ENCODE data around the gene GLE1. TPM values are rescaled to one million over a fixed set of nuclear protein-coding genes. Genes with fewer than 3 reads are reported as not detected.

Gene GLE1
- total RNA-seq: 25.5 and 28.4 TPM in 2 replicates

GRCh38 chr9:128504485-128505413, at the start of gene GLE1:
GLE1 (plus strand) TSS chr9:128504719; CDS start chr9:128504806, 87 bp downstream.

GRCh38 chr9:128455849-128456612, 48.5 kb upstream of the GLE1 start, which contains the start of gene ODF2:
ODF2 (plus strand) TSS chr9:128456006; CDS start chr9:128456092, 86 bp downstream.

GRCh38 chr9:128552153-128552743, 47.7 kb downstream of the GLE1 start, which contains the start of gene SPTAN1:
SPTAN1 (plus strand) TSS chr9:128552587; CDS start chr9:128566741, 14,154 bp downstream.

Other genes starting within 250 kb of the GLE1 start
- gene GOLGA2, start 228.7 kb upstream of the GLE1 start, total RNA-seq: 56.6 and 64.2 TPM in 2 replicates
- 17.0 and 39.1 TPM in 2 replicates for gene SWI5, start 228.4 kb upstream of the GLE1 start, total RNA-seq
- gene TRUB2, start 182.3 kb upstream of the GLE1 start, total RNA-seq: 11.7 and 20.5 TPM in 2 replicates
- 35.4 and 44.9 TPM in 2 replicates for gene COQ4, start 181.9 kb upstream of the GLE1 start, total RNA-seq
- gene SLC27A4, start 164.2 kb upstream of the GLE1 start, total RNA-seq: 40.7 and 48.2 TPM in 2 replicates
- 24.1 and 29.1 TPM in 2 replicates for gene URM1, start 133.3 kb upstream of the GLE1 start, total RNA-seq
- gene CERCAM, start 83.9 kb upstream of the GLE1 start, total RNA-seq: 57.5 and 64.2 TPM in 2 replicates
- 31.4 and 34.7 TPM in 2 replicates for gene ODF2, start 48.7 kb upstream of the GLE1 start, total RNA-seq
- gene SPTAN1, start 47.9 kb downstream of the GLE1 start, total RNA-seq: 147 and 175 TPM in 2 replicates
- 103 and 105 TPM in 2 replicates for gene DYNC2I2, start 152.1 kb downstream of the GLE1 start, total RNA-seq
- gene SET, start 184.5 kb downstream of the GLE1 start, total RNA-seq: 311 and 341 TPM in 2 replicates
- gene PKN3, start 197.8 kb downstream of the GLE1 start, total RNA-seq: 5.8 and 6.3 TPM in 2 replicates
- 143 and 144 TPM in 2 replicates for gene ZDHHC12, start 219.4 kb downstream of the GLE1 start, total RNA-seq

All from airway epithelial cell (primary cell).